Small intestine (tissue), 7 donors: ENCODE results near the gene SULT2A1. TPM values are rescaled to one million over a fixed set of nuclear protein-coding genes. Genes with fewer than 3 reads are reported as not detected.
"Not testable (repeated sequence)": the region's sequence is repeated elsewhere in the genome, so short reads cannot be mapped to it uniquely, and the experiment has no call there.

Experiments used
- DNase-seq, 2 donors: peaks; one replicate each; pipeline versions ENCODE4 v3.0.0 to v3.0.0-alpha.2; 2013
- FAIRE-seq: peaks from 2 replicates; lab custom pipeline; 2012; peaks lifted over from hg19 to GRCh38; lab: Jason Lieb, UNC
- H3K27ac ChIP-seq, 3 donors: one replicate each; pipeline ENCODE4 v1.5.1; 2013; ENCODE audit warnings: low read length in 2 of 3, mild to moderate bottlenecking in 2 of 3, control low read depth in 1 of 3, inconsistent platforms in 1 of 3, low read depth in 1 of 3, moderate library complexity in 1 of 3
- H3K27me3 ChIP-seq, 3 donors: one replicate each; pipeline ENCODE4 v1.6.1; 2013; ENCODE audit warnings: low read length in 3 of 3, inconsistent platforms in 1 of 3; ENCODE audit not compliant: control insufficient read depth in 3 of 3, insufficient read depth in 3 of 3
- H3K36me3 ChIP-seq, 3 donors: one replicate each; pipeline ENCODE4 v1.6.1; 2013; ENCODE audit warnings: low read length in 3 of 3, inconsistent platforms in 1 of 3, low read depth in 1 of 3, mild to moderate bottlenecking in 1 of 3, moderate library complexity in 1 of 3; ENCODE audit not compliant: control insufficient read depth in 3 of 3, insufficient read depth in 2 of 3
- H3K4me1 ChIP-seq, 3 donors: one replicate each; pipeline ENCODE4 v1.6.1; 2013; ENCODE audit warnings: low read length in 2 of 3, inconsistent platforms in 1 of 3, low read depth in 1 of 3, mild to moderate bottlenecking in 1 of 3, moderate library complexity in 1 of 3; ENCODE audit not compliant: control insufficient read depth in 3 of 3, insufficient read depth in 2 of 3
- H3K4me3 ChIP-seq, 3 donors: one replicate each; pipeline ENCODE4 v1.5.1; 2013; ENCODE audit warnings: low read length in 3 of 3, control low read depth in 1 of 3, inconsistent platforms in 1 of 3, low read depth in 1 of 3, mild to moderate bottlenecking in 1 of 3, moderate library complexity in 1 of 3
- H3K9me3 ChIP-seq, 2 donors: one replicate each; pipeline ENCODE4 v1.6.1; 2013; ENCODE audit warnings: low read depth in 1 of 2, low read length in 1 of 2; ENCODE audit not compliant: control insufficient read depth in 2 of 2, insufficient read depth in 1 of 2
- WGBS, 3 donors: extraction: QIAGEN DNeasy Blood & Tissue Kit; methylation state at CpG; one replicate each; pipeline ENCODE4 v1.1.7; 2013; 5-methylcytosine and 5-hydroxymethylcytosine counted together
- polyA plus RNA-seq, 4 donors: library from polyadenylated mRNA; stranded (reverse) in 3 of 4; unstranded in 1 of 4; fragments of 200-250 nt in 3 of 4; fragments of 120-200 nt in 1 of 4; gene quantifications; one replicate each; pipeline versions ENCODE4 v1.2.1 to v1.2.3, GENCODE V29; 2013
- donor health status: healthy with polysubstance abuse.
- donor health status: control.
- donor health status: control.
- donor health status: Bipolar disorder and iron deficiency.
- donor health status: healthy.

The SULT2A1 gene
- polyA plus RNA-seq, 4 donors: 12.7 to 275 (median 187) TPM

- H3K27ac ChIP-seq: not testable (repeated sequence)
Measured at GRCh38 chr19:47859838-47860237, 26.3 kb downstream of the SULT2A1 start.

DNA sequence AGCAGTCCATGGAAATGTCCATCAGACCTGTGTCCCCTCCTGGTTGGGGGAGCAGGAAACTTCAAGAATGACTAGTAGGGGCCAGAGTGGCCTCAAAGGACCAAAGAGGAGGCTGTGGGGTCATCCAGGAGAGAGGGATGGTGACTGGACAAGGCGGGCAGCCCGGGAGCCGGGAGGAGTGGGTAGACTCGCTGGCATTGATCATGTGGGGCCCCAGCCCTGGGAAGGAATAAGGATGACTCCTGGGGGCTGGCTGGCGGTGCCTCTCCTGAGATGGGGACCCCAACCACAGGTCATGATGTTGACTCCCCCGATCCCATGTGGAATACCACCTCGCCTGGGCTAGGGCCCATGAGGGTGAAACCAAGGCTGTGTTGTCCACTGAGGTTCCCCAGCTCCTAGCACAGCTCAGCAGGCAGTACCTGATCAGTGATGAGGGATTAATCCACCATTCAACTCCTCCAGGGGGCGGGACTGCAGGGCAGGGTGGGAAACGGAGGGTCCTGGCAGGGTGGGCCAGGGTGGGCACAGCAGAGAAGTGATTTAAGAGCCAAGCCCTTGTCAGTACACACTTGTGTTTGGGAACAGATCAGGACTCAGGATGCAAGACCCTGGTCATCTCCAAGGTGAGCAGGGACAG is 27.3 kb downstream of the SULT2A1 start, which contains the start of gene TPRX2:
Gene TPRX2 (plus strand): TSS at position 590 of the 640 bp plus-strand sequence. CDS start 12 bp downstream, at position 602.
- not testable (repeated sequence) for H3K4me3 ChIP-seq, DNase-seq, H3K27me3 ChIP-seq, FAIRE-seq, H3K36me3 ChIP-seq, H3K27ac ChIP-seq, H3K9me3 ChIP-seq, H3K4me1 ChIP-seq
- 66 to 80% (median 76%) methylated on average over 6 to 9 of the region's 9 CpGs for WGBS, 3 donors

More at GRCh38 chr19:47859838-47860237, 26.3 kb downstream of the SULT2A1 start:
- H3K4me3 ChIP-seq, H3K4me1 ChIP-seq, DNase-seq, H3K9me3 ChIP-seq, H3K27me3 ChIP-seq, H3K36me3 ChIP-seq, FAIRE-seq: not testable (repeated sequence)
- WGBS, 3 donors: 87 to 92% (median 90%) methylated on average over 7 to 11 of the region's 17 CpGs

GRCh38 chr19:47858231-47858630 is 27.9 kb downstream of the SULT2A1 start:
- not testable (repeated sequence) for H3K4me1 ChIP-seq, H3K36me3 ChIP-seq, FAIRE-seq, H3K27ac ChIP-seq, H3K27me3 ChIP-seq, H3K4me3 ChIP-seq, H3K9me3 ChIP-seq
- 44 to 78% (median 58%) methylated on average over 9 of the region's 9 CpGs for WGBS, 3 donors
- DNase-seq: peak in 1 of 2 donors; percentile 18

GRCh38 chr19:47854459-47854858 is 31.7 kb downstream of the SULT2A1 start:
- WGBS, 3 donors: 56 to 77% (median 59%) methylated on average over 4 of the region's 4 CpGs
- no peaks in the 10 kb centered on the region for H3K9me3 ChIP-seq
- DNase-seq: no peak
- H3K36me3 ChIP-seq: no peaks in the 10 kb centered on the region
- H3K27ac ChIP-seq: no peak overlapping the region
- peaks cover 0 to 11% (median 10%) of the 10 kb centered on the region in 3 donors for H3K27me3 ChIP-seq
- no peaks in the 10 kb centered on the region for H3K4me1 ChIP-seq
- H3K4me3 ChIP-seq: no peak overlapping the region
- no peak for FAIRE-seq

- no peaks in the 10 kb centered on the region for H3K4me1 ChIP-seq
- 70 to 71% (median 71%) methylated on average over 5 of the region's 5 CpGs for WGBS, 3 donors
- H3K36me3 ChIP-seq: no peaks in the 10 kb centered on the region
- H3K27ac ChIP-seq: no peak overlapping the region
- FAIRE-seq (no peak), DNase-seq (no peak)
- H3K9me3 ChIP-seq: no peaks in the 10 kb centered on the region
- no peak overlapping the region for H3K4me3 ChIP-seq
- peaks cover 0 to 22% (median 17%) of the 10 kb centered on the region in 3 donors for H3K27me3 ChIP-seq
Measured at GRCh38 chr19:47853003-47853402, 33.1 kb downstream of the SULT2A1 start.

- FAIRE-seq: no peak
- Histone ChIP-seq H3K36me3 (no peaks in the 10 kb centered on the region), H3K9me3 (no peaks in the 10 kb centered on the region), H3K27me3 (peaks cover 0 to 22% (median 17%) of the 10 kb centered on the region in 3 donors), H3K4me3 (no peak overlapping the region), H3K4me1 (no peaks in the 10 kb centered on the region), H3K27ac (no peak overlapping the region)
- 5 to 13% (median 7%) methylated on average over 22 of the region's 22 CpGs for WGBS, 3 donors
- peak in 1 of 2 donors; percentile 14 for DNase-seq
Measured at GRCh38 chr19:47848823-47849473, 37.2 kb downstream of the SULT2A1 start.

DNA sequence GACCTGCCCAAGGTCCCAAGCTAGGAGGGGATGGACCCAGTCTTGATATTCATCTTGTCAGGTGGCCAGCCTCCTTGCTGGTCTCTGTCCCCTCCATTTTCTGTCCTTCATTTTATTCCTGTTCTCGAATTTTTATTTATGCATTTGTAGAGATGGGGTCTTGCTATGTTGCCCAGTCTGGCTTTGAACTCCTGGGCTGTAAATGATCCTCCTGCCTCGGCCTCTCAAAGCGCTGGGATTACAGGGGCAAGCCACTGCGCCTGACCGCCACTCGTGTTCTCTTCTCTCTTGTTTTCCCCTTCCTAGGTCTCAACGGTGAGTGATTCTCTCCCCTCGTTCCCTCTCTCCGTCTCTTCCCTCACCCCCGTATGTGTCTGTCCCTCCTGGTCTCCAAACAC is 37.7 kb downstream of the SULT2A1 start:
- FAIRE-seq: no peak
- Histone ChIP-seq H3K27ac (no peak overlapping the region), H3K4me3 (no peak overlapping the region), H3K36me3 (no peaks in the 10 kb centered on the region), H3K9me3 (no peaks in the 10 kb centered on the region), H3K4me1 (no peaks in the 10 kb centered on the region), H3K27me3 (peaks cover 0 to 22% (median 17%) of the 10 kb centered on the region in 3 donors)
- DNase-seq: no peak
- WGBS, 3 donors: 57 to 68% (median 66%) methylated on average over 10 of the region's 10 CpGs

DNA sequence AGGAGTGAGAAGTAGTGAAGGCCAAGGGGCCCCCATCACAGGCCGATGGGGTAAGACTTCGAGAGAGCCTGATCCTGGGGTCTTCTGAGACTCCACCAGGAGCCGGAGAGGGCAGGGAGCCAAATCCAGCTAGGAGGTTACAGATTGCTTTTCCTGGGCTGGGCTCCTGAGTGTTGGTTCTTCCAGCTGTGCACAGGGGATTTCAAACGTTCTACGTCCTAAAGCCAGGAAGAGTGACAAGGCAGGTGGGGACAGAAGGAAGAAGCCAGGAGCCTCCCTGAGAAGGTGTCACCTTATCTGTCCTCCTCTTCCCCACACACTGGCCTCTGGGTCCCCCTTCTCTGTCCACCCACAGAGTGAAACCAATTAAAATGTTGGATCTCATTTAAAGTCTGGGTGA is 43.2 kb downstream of the SULT2A1 start:
- WGBS, 3 donors: 53 to 68% (median 56%) methylated on average over 5 of the region's 5 CpGs

More for the DNA sequence above, 43.2 kb downstream of the SULT2A1 start:
- H3K9me3 ChIP-seq: no peaks in the 10 kb centered on the region
- FAIRE-seq (no peak), DNase-seq (no peak)
- H3K4me3 ChIP-seq: no peak overlapping the region
- peaks cover 0 to 4% (median 4%) of the 10 kb centered on the region in 3 donors for H3K27me3 ChIP-seq
- no peaks in the 10 kb centered on the region for H3K4me1 ChIP-seq
- H3K36me3 ChIP-seq: no peaks in the 10 kb centered on the region
- no peak overlapping the region for H3K27ac ChIP-seq
